Measurements from ENCODE around the gene DUSP21.
"Not testable (repeated sequence)": the region's sequence is repeated elsewhere in the genome, so short reads cannot be mapped to it uniquely, and the experiment has no call there.

DUSP21 gene

DNA sequence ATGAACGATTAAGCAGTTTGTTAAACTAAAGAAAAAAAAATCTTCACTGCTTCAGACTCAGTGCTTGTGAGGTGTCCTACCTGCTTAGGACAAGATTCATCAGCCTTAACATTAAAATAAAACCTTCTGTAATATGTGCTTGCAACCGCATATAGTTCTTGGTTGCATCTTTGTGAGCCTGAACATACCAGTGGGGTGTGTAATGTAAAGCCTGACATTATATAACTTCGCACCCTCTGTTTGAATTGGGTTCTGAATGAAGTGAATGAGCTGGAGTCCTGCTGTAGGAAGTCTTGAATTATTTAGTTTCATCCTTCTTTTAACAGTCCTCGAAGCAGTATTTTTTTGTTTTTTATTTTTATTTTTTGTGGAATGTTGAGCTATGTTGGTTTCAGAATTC lies 32.3 kb downstream of the DUSP21 start:
- no peak for DNase-seq (ENCODE audit: low spot score)

DNA sequence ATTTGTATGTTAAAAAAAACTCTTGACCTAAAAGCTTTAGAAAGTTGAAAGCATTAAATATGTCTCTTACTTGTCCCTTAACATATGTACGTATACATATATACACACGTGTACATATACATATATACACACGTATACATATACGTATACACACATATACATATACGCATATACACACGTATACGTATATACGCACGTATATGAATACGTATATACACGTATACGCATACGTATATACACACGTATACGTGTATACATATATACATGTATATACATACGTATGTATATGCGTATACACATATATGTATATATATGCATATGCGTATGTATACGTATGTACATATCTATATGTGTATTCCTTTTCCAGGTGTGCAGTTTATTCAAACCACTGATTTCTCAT lies 32.9 kb downstream of the DUSP21 start:
- DNase-seq (ENCODE audit: low spot score): no peak

DNA sequence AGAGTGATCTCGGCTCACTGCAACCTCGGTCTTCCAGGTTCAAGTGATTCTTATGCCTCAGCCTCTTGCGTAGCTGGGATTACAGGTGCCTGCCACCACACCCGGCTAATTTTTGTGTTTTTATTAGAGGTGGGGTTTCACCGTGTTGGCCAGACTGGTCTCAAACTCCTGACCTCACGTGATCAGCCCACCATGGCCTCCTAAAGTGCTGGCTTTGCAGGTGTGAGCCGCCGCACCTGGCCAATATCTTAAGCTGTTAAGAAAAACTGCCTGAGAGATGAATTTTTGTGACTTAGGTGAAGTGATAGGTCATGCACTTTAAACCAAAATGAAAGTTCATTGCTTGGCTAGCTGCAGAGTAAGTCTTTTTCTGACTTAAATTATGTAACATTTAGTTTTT lies 35.0 kb downstream of the DUSP21 start:
- no peak for DNase-seq (ENCODE audit: low spot score)

DNA sequence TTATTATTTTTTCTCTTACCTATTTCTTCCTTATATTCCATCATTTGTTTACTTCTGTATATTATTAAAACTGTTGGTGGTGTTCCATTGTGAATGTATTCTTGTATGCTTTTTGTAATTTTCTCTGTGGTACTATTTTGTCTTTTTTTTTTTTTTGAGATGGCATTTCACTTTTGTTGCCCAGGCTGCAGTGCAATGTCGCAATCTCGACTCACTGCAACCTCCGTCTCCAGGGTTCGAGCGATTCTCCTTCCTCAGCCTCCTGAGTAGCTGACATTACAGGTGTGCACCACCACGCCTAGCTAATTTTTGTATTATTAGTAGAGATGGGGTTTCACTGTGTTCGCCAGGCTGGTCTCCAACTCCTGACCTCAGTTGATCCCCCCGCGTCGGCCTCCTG lies 37.7 kb downstream of the DUSP21 start:
- no peak for DNase-seq (ENCODE audit: low spot score)

DNA sequence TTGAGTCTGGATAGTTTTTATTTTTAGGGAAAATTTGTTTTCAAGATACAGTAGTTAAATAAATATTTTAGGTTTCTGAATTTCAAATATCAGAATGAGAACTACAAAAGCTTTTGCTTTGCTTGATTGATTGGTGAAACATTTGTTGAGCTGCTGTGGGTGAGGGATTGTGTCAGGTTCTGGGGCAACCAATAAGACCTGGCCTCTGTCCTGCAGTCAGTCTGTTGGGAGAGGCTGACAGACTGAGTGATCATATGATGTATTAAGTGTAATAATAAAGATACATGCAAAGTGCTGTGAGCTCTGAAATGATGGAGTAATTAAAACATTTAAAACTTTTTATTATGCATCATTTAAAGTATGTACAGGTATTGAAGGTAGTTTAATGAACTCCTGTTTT lies 38.8 kb downstream of the DUSP21 start:
- no peak for DNase-seq (ENCODE audit: low spot score)

DNA sequence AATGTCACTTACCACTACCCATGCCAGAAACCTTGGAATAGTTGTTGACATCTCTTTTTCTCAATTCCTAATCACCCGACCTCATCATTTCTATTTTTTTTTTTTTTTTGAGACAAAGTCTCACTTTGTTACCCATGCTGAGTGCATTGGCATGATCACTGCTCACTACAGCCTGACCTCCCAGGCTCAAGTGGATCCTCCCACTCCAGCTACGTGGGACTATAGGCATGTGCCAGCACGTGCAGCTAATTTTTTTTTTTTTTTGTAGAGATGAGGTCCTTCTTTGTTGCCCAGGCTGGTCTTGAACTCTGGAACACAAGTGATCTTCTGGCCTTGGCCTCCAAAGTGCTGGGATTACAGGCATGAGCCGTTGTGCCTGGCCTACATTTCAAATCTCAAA lies 41.1 kb downstream of the DUSP21 start:
- no peak for DNase-seq (ENCODE audit: low spot score)

DNA sequence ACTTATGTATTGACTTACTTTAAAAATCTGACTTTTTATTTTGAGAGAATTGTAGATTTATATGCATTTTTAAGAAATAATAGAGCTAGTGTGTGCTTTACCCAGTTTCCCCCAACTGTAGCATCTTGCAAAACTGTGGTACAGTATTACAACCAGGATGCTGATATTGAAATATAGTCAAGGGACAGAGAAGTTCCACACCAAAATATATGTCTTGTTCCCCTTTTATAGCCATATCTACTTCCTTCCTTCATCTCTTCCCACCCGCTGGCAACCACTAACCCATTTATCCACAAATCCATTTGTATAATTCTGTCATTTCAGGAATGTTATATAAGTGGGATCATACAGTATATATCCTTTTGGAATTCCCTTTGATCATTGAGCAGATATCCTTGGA lies 46.0 kb downstream of the DUSP21 start:
- no peak for DNase-seq (ENCODE audit: low spot score)

DNA sequence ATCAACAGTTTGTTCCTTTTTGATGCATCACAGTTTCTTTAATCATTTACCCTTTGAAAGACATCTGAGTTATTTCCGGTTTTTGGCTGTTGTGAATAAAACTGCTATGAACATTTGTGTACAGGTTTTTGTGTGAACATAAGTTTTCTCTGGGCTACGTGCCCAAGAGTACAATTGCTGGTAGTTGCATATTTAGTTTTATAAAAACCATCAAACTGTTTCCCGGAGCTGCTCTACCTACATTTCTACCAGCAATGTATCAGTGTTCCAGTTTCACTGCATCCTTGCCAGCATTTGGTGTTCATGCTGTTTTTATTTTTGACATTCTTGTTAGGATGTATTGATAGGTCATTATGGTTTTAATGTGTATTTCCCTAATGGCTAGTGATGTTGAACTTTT lies 46.4 kb downstream of the DUSP21 start:
- DNase-seq (ENCODE audit: low spot score): no peak

DNA sequence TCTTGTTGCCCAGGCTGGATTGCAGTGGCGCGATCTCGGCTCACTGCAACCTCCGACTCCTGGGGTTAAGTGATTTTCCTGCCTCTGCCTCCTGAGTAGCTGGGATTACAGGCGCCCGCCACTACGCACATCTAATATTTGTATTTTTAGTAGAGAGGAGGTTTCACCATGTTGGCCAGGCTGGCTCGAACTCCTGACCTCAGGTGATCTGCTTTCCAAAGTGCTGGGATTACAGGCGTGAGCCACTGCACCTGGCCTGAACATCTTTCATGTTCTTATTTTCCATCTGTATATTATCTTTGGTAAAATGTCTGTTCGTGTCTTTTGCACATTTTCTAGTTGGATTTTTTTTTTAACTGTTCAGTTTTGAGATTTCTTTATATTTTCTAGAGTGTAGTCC lies 46.9 kb downstream of the DUSP21 start:
- DNase-seq (ENCODE audit: low spot score): not testable (repeated sequence)

DNA sequence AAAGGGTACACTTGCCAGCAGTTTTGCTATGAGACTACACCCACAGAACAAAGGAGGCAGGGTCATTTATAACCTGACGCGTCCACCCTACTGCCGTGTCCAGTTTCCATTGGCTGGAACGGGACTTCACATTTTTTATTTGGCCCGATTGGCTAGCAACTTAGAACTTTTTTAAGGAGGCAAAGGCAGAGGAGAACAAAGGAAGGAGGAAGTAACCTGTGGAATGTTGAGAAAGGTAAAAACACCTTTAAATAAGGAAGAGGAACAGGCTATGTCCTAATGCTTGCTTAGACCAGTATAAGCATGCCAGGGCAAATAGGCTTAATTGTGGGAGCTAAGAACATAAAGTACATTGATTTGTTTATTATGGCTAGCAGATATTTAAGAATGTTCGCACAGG lies 47.8 kb downstream of the DUSP21 start:
- DNase-seq (ENCODE audit: low spot score): no peak

All from AG08396 (cell line).